CD4-positive, alpha-beta memory T cell (primary cell): Measurements from ENCODE around the gene HMGCLL1. TPM values are rescaled to one million over a fixed set of nuclear protein-coding genes. Genes with fewer than 3 reads are reported as not detected.

ENCODE experiments used
- CTCF ChIA-PET: fragments of 350-600 bp; sonication (Branson Sonifier 250); formaldehyde crosslinking; loops from one replicate; lab custom pipeline; 2021; ENCODE audit warnings: inconsistent platforms; ENCODE audit not compliant: partially characterized antibody; lab: Charles Lee
- POLR2A ChIA-PET: fragments of 350-600 bp; sonication (Branson Sonifier 250); formaldehyde crosslinking; loops from one replicate; lab custom pipeline; 2021; ENCODE audit not compliant: partially characterized antibody; lab: Charles Lee
- DNase-seq, 5 donors: peaks; one replicate each; pipeline versions ENCODE4 v3.0.0 to v3.0.0-alpha.2; 2020 to 2022; ENCODE audit warnings: mixed read lengths in 1 of 5
- H3K27ac ChIP-seq: one replicate; pipeline ENCODE4 v1.7.0; 2013; ENCODE audit warnings: low read depth, low read length
- H3K27me3 ChIP-seq: 2 replicates; pipeline ENCODE4 v1.7.0; 2013; ENCODE audit warnings: mild to moderate bottlenecking, low read length, moderate library complexity; ENCODE audit not compliant: insufficient read depth
- H3K36me3 ChIP-seq: 2 replicates; pipeline ENCODE4 v1.7.0; 2013; ENCODE audit warnings: mild to moderate bottlenecking, low read length, moderate library complexity; ENCODE audit not compliant: insufficient read depth
- H3K4me1 ChIP-seq: 2 replicates; pipeline ENCODE4 v1.7.0; 2013; ENCODE audit warnings: mild to moderate bottlenecking, low read length, moderate library complexity; ENCODE audit not compliant: insufficient read depth
- H3K4me3 ChIP-seq, 2 donors: one replicate each; pipeline ENCODE4 v1.7.0; 2013; ENCODE audit warnings: low read length in 2 of 2, mild to moderate bottlenecking in 1 of 2
- H3K9me3 ChIP-seq, 2 donors: one replicate each; pipeline ENCODE4 v1.7.0; 2013; ENCODE audit warnings: low read length in 2 of 2, control low read depth in 1 of 2; ENCODE audit not compliant: control insufficient read depth in 1 of 2
- H3K27ac Mint-ChIP-seq, 7 donors: one replicate each; pipeline ENCODE4 v1.8.0; 2020 to 2021; ENCODE audit warnings: mixed read lengths in 7 of 7, mild to moderate bottlenecking in 6 of 7, inconsistent platforms in 3 of 7, moderate library complexity in 3 of 7
- H3K27me3 Mint-ChIP-seq, 2 donors: one replicate each; pipeline ENCODE4 v1.8.0; 2020 to 2021; ENCODE audit warnings: mixed read lengths in 2 of 2
- H3K36me3 Mint-ChIP-seq, 2 donors: one replicate each; pipeline ENCODE4 v1.8.0; 2020 to 2021; ENCODE audit warnings: mixed read lengths in 2 of 2, inconsistent platforms in 1 of 2, mild to moderate bottlenecking in 1 of 2
- H3K4me1 Mint-ChIP-seq, 4 donors: one replicate each; pipeline ENCODE4 v1.8.0; 2020 to 2021; ENCODE audit warnings: mixed read lengths in 4 of 4, mild to moderate bottlenecking in 1 of 4
- H3K4me3 Mint-ChIP-seq, 8 donors: one replicate each; pipeline ENCODE4 v1.8.0; 2020 to 2021; ENCODE audit warnings: mixed read lengths in 8 of 8, mild to moderate bottlenecking in 7 of 8, moderate library complexity in 6 of 8, inconsistent platforms in 3 of 8
- H3K9me3 Mint-ChIP-seq, 8 donors: one replicate each; pipeline ENCODE4 v1.8.0; 2020 to 2021; ENCODE audit warnings: mixed read lengths in 8 of 8, mild to moderate bottlenecking in 5 of 8, inconsistent platforms in 3 of 8, moderate library complexity in 1 of 8
- intact Hi-C: fragments of 100-400 bp; cut with micrococcal nuclease; formaldehyde crosslinking; loops from one replicate; pipeline ENCODE4 v1.15.1; 2023
- polyA plus RNA-seq, 2 donors: library from polyadenylated mRNA; unstranded; fragments of 300-500 nt; fragmentation: Illumina TruSeq; gene quantifications; one replicate each; pipeline ENCODE4 v1.2.3, GENCODE V29; 2021
- total RNA-seq, 2 experiments: library from RNA; stranded (reverse); gene quantifications; one replicate each; pipeline ENCODE4 v1.2.3, GENCODE V29; 2021

Gene HMGCLL1
- total and polyA plus RNA-seq, 4 experiments from 2014 or later: not detected

GRCh38 chr6:55584654-55585354, 5.8 kb upstream of the HMGCLL1 start:
- intact Hi-C loops: no loop called here
- H3K36me3 ChIP-seq: no peaks in the 10 kb centered on the region
- Mint-ChIP-seq H3K36me3 (no peaks in the 10 kb centered on the region), H3K9me3 (peaks cover 6 to 21% (median 14%) of the 10 kb centered on the region in 8 donors), H3K4me1 (no peaks in the 10 kb centered on the region), H3K4me3 (no peak overlapping the region), H3K27me3 (no peaks in the 10 kb centered on the region), H3K27ac (no peak overlapping the region)
- no peaks in the 10 kb centered on the region for H3K27me3 ChIP-seq
- ChIA-PET CTCF (no interaction called here), POLR2A (no interaction called here)
- H3K9me3 ChIP-seq: no peaks in the 10 kb centered on the region
- no peak overlapping the region for H3K4me3 ChIP-seq
- no peak for DNase-seq
- H3K4me1 ChIP-seq: no peaks in the 10 kb centered on the region
- H3K27ac ChIP-seq: no peak overlapping the region

GRCh38 chr6:55576811-55577210, 2.2 kb downstream of the HMGCLL1 start:
- ChIA-PET POLR2A (no interaction called here), CTCF (no interaction called here)
- H3K4me1 ChIP-seq: no peaks in the 10 kb centered on the region
- no peak overlapping the region for H3K27ac ChIP-seq
- intact Hi-C loops: no loop called here
- no peak overlapping the region for H3K4me3 ChIP-seq
- H3K36me3 ChIP-seq: no peaks in the 10 kb centered on the region
- H3K27ac Mint-ChIP-seq: no peak overlapping the region
- H3K27me3 ChIP-seq: no peaks in the 10 kb centered on the region
- no peak overlapping the region for H3K4me3 Mint-ChIP-seq
- no peaks in the 10 kb centered on the region for H3K27me3 Mint-ChIP-seq
- no peak for DNase-seq
- peaks cover 3 to 36% (median 8%) of the 10 kb centered on the region in 8 donors for H3K9me3 Mint-ChIP-seq
- peaks cover 0 to 4% (median 2%) of the 10 kb centered on the region in 4 donors for H3K4me1 Mint-ChIP-seq
- no peaks in the 10 kb centered on the region for H3K36me3 Mint-ChIP-seq
- no peaks in the 10 kb centered on the region for H3K9me3 ChIP-seq

- DNase-seq: no peak
Measured at GRCh38 chr6:55574556-55574955, 4.4 kb downstream of the HMGCLL1 start.

GRCh38 chr6:55569638-55570037, 9.4 kb downstream of the HMGCLL1 start:
- H3K4me1 Mint-ChIP-seq: no peaks in the 10 kb centered on the region
- no peak overlapping the region for H3K27ac Mint-ChIP-seq
- no peak for DNase-seq
- CTCF ChIA-PET: no interaction called here
- H3K9me3 Mint-ChIP-seq: peaks cover 0 to 21% (median 4%) of the 10 kb centered on the region in 8 donors
- no peak overlapping the region for H3K4me3 Mint-ChIP-seq
- intact Hi-C loops: no loop called here
- Histone ChIP-seq H3K27ac (no peak overlapping the region), H3K36me3 (no peaks in the 10 kb centered on the region), H3K4me1 (no peaks in the 10 kb centered on the region), H3K9me3 (no peaks in the 10 kb centered on the region), H3K27me3 (no peaks in the 10 kb centered on the region), H3K4me3 (no peak overlapping the region)
- H3K27me3 Mint-ChIP-seq: no peaks in the 10 kb centered on the region
- no peaks in the 10 kb centered on the region for H3K36me3 Mint-ChIP-seq
- POLR2A ChIA-PET: no interaction called here

More at GRCh38 chr6:55574556-55574955, 4.4 kb downstream of the HMGCLL1 start:
- Histone ChIP-seq H3K9me3 (no peaks in the 10 kb centered on the region), H3K27ac (no peak overlapping the region), H3K36me3 (no peaks in the 10 kb centered on the region), H3K27me3 (no peaks in the 10 kb centered on the region), H3K4me3 (no peak overlapping the region), H3K4me1 (no peaks in the 10 kb centered on the region)
- no peak overlapping the region for H3K4me3 Mint-ChIP-seq
- peaks cover 3 to 33% (median 8%) of the 10 kb centered on the region in 8 donors for H3K9me3 Mint-ChIP-seq
- no peak overlapping the region for H3K27ac Mint-ChIP-seq
- intact Hi-C loops: no loop called here
- CTCF ChIA-PET: no interaction called here
- no peaks in the 10 kb centered on the region for H3K27me3 Mint-ChIP-seq
- POLR2A ChIA-PET: no interaction called here
- peaks cover 0 to 4% (median 2%) of the 10 kb centered on the region in 4 donors for H3K4me1 Mint-ChIP-seq
- H3K36me3 Mint-ChIP-seq: no peaks in the 10 kb centered on the region

- POLR2A ChIA-PET: no interaction called here
Measured at GRCh38 chr6:55568808-55569439, 10.1 kb downstream of the HMGCLL1 start.

GRCh38 chr6:55567558-55567957, 11.4 kb downstream of the HMGCLL1 start:
- H3K9me3 ChIP-seq: no peaks in the 10 kb centered on the region
- no peaks in the 10 kb centered on the region for H3K36me3 ChIP-seq
- H3K4me1 Mint-ChIP-seq: no peaks in the 10 kb centered on the region
- intact Hi-C loops: no loop called here
- H3K4me3 ChIP-seq: no peak overlapping the region
- no peak for DNase-seq
- no peaks in the 10 kb centered on the region for H3K27me3 ChIP-seq
- no peaks in the 10 kb centered on the region for H3K36me3 Mint-ChIP-seq
- H3K4me1 ChIP-seq: no peaks in the 10 kb centered on the region
- POLR2A ChIA-PET: no interaction called here
- H3K27ac ChIP-seq: no peak overlapping the region
- H3K9me3 Mint-ChIP-seq: peaks cover 0 to 17% (median 4%) of the 10 kb centered on the region in 8 donors
- H3K27ac Mint-ChIP-seq: no peak overlapping the region
- CTCF ChIA-PET: no interaction called here
- H3K4me3 Mint-ChIP-seq: no peak overlapping the region
- no peaks in the 10 kb centered on the region for H3K27me3 Mint-ChIP-seq

More at GRCh38 chr6:55568808-55569439, 10.1 kb downstream of the HMGCLL1 start:
- no peaks in the 10 kb centered on the region for H3K9me3 ChIP-seq
- H3K36me3 Mint-ChIP-seq: no peaks in the 10 kb centered on the region
- no peak overlapping the region for H3K4me3 ChIP-seq
- CTCF ChIA-PET: no interaction called here
- peaks cover 0 to 21% (median 5%) of the 10 kb centered on the region in 8 donors for H3K9me3 Mint-ChIP-seq
- no peaks in the 10 kb centered on the region for H3K36me3 ChIP-seq
- H3K4me1 Mint-ChIP-seq: no peaks in the 10 kb centered on the region
- no peak for DNase-seq
- H3K4me3 Mint-ChIP-seq: no peak overlapping the region
- H3K4me1 ChIP-seq: no peaks in the 10 kb centered on the region
- H3K27me3 Mint-ChIP-seq: no peaks in the 10 kb centered on the region
- H3K27ac Mint-ChIP-seq: no peak overlapping the region
- H3K27me3 ChIP-seq: no peaks in the 10 kb centered on the region
- no peak overlapping the region for H3K27ac ChIP-seq
- intact Hi-C loops: no loop called here

GRCh38 chr6:55566036-55566710, 12.8 kb downstream of the HMGCLL1 start:
- Histone ChIP-seq H3K9me3 (no peaks in the 10 kb centered on the region), H3K27ac (no peak overlapping the region), H3K27me3 (no peaks in the 10 kb centered on the region), H3K4me3 (no peak overlapping the region), H3K4me1 (no peaks in the 10 kb centered on the region), H3K36me3 (no peaks in the 10 kb centered on the region)
- Mint-ChIP-seq H3K9me3 (peaks cover 0 to 15% (median 5%) of the 10 kb centered on the region in 8 donors), H3K4me1 (no peaks in the 10 kb centered on the region), H3K27ac (no peak overlapping the region), H3K27me3 (no peaks in the 10 kb centered on the region), H3K4me3 (no peak overlapping the region), H3K36me3 (no peaks in the 10 kb centered on the region)
- ChIA-PET CTCF (no interaction called here), POLR2A (no interaction called here)
- intact Hi-C loops: no loop called here
- DNase-seq: no peak
